ENCODE results near the gene VDAC2.
"Not testable (repeated sequence)": the region's sequence is repeated elsewhere in the genome, so short reads cannot be mapped to it uniquely, and the experiment has no call there.

DNA sequence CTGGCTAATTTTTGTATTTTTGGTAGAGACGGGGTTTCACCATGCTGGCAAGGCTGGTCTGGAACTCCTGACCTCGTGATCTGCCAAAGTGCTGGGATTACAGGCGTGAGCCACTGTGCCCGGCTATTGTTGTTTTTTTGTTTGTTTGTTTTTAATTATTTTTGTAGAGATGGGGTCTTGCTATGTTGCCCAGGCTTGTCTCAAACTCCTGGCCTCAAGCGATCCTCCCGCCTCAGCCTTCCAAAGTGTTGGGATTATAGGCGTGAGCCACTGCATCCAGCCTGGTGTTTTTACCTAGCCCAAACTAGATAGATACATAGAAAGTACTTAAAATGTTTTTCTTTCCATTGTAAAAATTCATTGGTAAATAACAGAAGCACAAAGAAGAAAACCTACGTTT is 10.9 kb downstream of the VDAC2 start:
- TF ChIP-seq POLR2A, POLR2AphosphoS5 (IDR thresholded peaks at IDR 0.05): not testable (repeated sequence)
- TF ChIP-seq, protein P1, sequence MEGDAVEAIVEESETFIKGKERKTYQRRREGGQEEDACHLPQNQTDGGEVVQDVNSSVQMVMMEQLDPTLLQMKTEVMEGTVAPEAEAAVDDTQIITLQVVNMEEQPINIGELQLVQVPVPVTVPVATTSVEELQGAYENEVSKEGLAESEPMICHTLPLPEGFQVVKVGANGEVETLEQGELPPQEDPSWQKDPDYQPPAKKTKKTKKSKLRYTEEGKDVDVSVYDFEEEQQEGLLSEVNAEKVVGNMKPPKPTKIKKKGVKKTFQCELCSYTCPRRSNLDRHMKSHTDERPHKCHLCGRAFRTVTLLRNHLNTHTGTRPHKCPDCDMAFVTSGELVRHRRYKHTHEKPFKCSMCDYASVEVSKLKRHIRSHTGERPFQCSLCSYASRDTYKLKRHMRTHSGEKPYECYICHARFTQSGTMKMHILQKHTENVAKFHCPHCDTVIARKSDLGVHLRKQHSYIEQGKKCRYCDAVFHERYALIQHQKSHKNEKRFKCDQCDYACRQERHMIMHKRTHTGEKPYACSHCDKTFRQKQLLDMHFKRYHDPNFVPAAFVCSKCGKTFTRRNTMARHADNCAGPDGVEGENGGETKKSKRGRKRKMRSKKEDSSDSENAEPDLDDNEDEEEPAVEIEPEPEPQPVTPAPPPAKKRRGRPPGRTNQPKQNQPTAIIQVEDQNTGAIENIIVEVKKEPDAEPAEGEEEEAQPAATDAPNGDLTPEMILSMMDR (IDR thresholded peaks at IDR 0.05) = not testable (repeated sequence)
